Measurements from ENCODE around the gene SACS.

Gene SACS

GRCh38 chr13:23462815-23463559 lies 29.5 kb upstream of the SACS start:
- no peak overlapping the region for H3K27ac ChIP-seq
- TF ChIP-seq ZFX (IDR thresholded peaks at IDR 0.05; ENCODE audit: borderline replicate concordance) (no peak), CTCF (IDR thresholded peaks at IDR 0.05) (no peak)

- TF ChIP-seq ZFX (IDR thresholded peaks at IDR 0.05; ENCODE audit: borderline replicate concordance): no peak
- no peak for TF ChIP-seq CTCF (IDR thresholded peaks at IDR 0.05)
- no peak overlapping the region for H3K27ac ChIP-seq
Measured at GRCh38 chr13:23461544-23461943, 28.0 kb upstream of the SACS start.

GRCh38 chr13:23460921-23461320 lies 27.4 kb upstream of the SACS start:
- TF ChIP-seq CTCF (IDR thresholded peaks at IDR 0.05) (no peak), ZFX (IDR thresholded peaks at IDR 0.05; ENCODE audit: borderline replicate concordance) (no peak)
- no peak overlapping the region for H3K27ac ChIP-seq

- no peak overlapping the region for H3K27ac ChIP-seq
- no peak for TF ChIP-seq CTCF (IDR thresholded peaks at IDR 0.05)
- TF ChIP-seq ZFX (IDR thresholded peaks at IDR 0.05; ENCODE audit: borderline replicate concordance): no peak
Measured at GRCh38 chr13:23460309-23460708, 26.8 kb upstream of the SACS start.

DNA sequence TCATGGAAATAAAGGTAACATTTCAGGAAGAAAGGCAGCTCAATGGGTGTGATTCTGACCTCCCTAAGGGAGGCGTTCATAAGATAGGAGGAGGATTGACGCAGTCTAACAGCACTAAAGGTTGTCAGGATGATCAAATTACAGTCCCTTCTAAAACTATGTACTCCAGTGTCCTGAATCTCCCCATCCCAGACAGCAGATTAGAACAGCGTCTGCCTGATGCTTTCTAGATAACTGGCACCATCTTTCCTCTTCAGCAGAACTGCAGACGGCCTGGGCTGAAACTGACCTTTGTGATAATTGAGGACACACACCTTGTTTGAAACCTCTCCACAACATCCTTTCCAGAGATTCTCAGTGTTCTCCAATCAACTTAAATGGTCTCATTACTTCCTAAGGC lies 25.5 kb upstream of the SACS start:
- no peak overlapping the region for H3K27ac ChIP-seq
- TF ChIP-seq CTCF (IDR thresholded peaks at IDR 0.05) (no peak), ZFX (IDR thresholded peaks at IDR 0.05; ENCODE audit: borderline replicate concordance) (no peak)

- H3K27ac ChIP-seq: no peak overlapping the region
- TF ChIP-seq ZFX (IDR thresholded peaks at IDR 0.05; ENCODE audit: borderline replicate concordance) (no peak), CTCF (IDR thresholded peaks at IDR 0.05) (no peak)
Measured at GRCh38 chr13:23456437-23457210, 23.1 kb upstream of the SACS start.

All from 22Rv1 (cell line).